KMS-11 (cell line): ENCODE measurements around the gene CD300LG.
"Not testable (repeated sequence)": the region's sequence is repeated elsewhere in the genome, so short reads cannot be mapped to it uniquely, and the experiment has no call there.

Experiments
- H2AFZ ChIP-seq: fragments of 200-600 bp; sonication (generic); 2 replicates; pipeline ENCODE4 v1.6.1; 2016; ENCODE audit warnings: antibody characterized with exemption, mixed run types, low read depth
- H3K27ac ChIP-seq: fragments of 200-600 bp; sonication (generic); 2 replicates; pipeline ENCODE4 v1.6.1; 2016; ENCODE audit warnings: mild to moderate bottlenecking, mixed run types
- H3K27me3 ChIP-seq: fragments of 200-600 bp; sonication (generic); 2 replicates; pipeline ENCODE4 v1.6.1; 2017; ENCODE audit warnings: mild to moderate bottlenecking, low read depth, mixed run types, moderate library complexity; ENCODE audit not compliant: insufficient read depth
- H3K36me3 ChIP-seq: fragments of 200-600 bp; sonication (generic); 2 replicates; pipeline ENCODE4 v1.6.1; 2017; ENCODE audit warnings: mild to moderate bottlenecking, mixed run types; ENCODE audit not compliant: insufficient read depth
- H3K4me1 ChIP-seq: fragments of 200-600 bp; sonication (generic); 2 replicates; pipeline ENCODE4 v1.6.1; 2016; ENCODE audit warnings: mild to moderate bottlenecking, low read depth, mixed run types; ENCODE audit not compliant: poor library complexity, severe bottlenecking
- H3K4me2 ChIP-seq: fragments of 200-600 bp; sonication (generic); 2 replicates; pipeline ENCODE4 v1.7.0; 2016; ENCODE audit warnings: mild to moderate bottlenecking, mixed run types
- H3K4me3 ChIP-seq: fragments of 200-600 bp; sonication (generic); IDR thresholded peaks from 2 replicates; pipeline ENCODE4 v1.6.1; 2017; ENCODE audit warnings: low read depth, low read length, mixed read lengths; ENCODE audit not compliant: insufficient read depth
- H3K79me2 ChIP-seq: fragments of 200-600 bp; sonication (generic); 2 replicates; pipeline ENCODE4 v1.6.1; 2016; ENCODE audit warnings: low read depth, mixed run types; ENCODE audit not compliant: insufficient read depth
- H3K9ac ChIP-seq: fragments of 200-600 bp; sonication (generic); 2 replicates; pipeline ENCODE4 v1.6.1; 2016; ENCODE audit warnings: mild to moderate bottlenecking, mixed run types
- H4K20me1 ChIP-seq: fragments of 200-600 bp; sonication (generic); 2 replicates; pipeline ENCODE4 v1.6.1; 2016; ENCODE audit warnings: mild to moderate bottlenecking, mixed run types; ENCODE audit not compliant: insufficient read depth
- TF ChIP-seq, protein P1 (sequence below): fragments of 200-600 bp; sonication (generic); conservative IDR thresholded peaks from 2 replicates; pipeline ENCODE4 v1.6.1; 2017; ENCODE audit warnings: low read depth, mild to moderate bottlenecking, antibody characterized with exemption, low read length, moderate library complexity, mixed read lengths

The CD300LG gene

GRCh38 chr17:43846963-43847371 lies at the start of gene CD300LG:
Gene CD300LG (plus strand): TSS chr17:43847176. CDS start chr17:43847217, 41 bp downstream.
- Histone ChIP-seq H3K79me2 (no peaks in the 10 kb centered on the region), H3K9ac (no peak within 1 kb of the TSS), H4K20me1 (no peaks in the 10 kb centered on the region), H3K4me3 (no peak within 1 kb of the TSS), H3K36me3 (no peaks in the 10 kb centered on the region), H3K27me3 (peaks cover 19% of the 10 kb centered on the region; the same call in 1 of the 2 replicates), H3K27ac (no peak within 1 kb of the TSS), H2AFZ (peak within 1 kb of the TSS; percentile 7; the same call in 1 of the 2 replicates), H3K4me1 (no peaks in the 10 kb centered on the region), H3K4me2 (no peak within 1 kb of the TSS)
- TF ChIP-seq, protein P1, sequence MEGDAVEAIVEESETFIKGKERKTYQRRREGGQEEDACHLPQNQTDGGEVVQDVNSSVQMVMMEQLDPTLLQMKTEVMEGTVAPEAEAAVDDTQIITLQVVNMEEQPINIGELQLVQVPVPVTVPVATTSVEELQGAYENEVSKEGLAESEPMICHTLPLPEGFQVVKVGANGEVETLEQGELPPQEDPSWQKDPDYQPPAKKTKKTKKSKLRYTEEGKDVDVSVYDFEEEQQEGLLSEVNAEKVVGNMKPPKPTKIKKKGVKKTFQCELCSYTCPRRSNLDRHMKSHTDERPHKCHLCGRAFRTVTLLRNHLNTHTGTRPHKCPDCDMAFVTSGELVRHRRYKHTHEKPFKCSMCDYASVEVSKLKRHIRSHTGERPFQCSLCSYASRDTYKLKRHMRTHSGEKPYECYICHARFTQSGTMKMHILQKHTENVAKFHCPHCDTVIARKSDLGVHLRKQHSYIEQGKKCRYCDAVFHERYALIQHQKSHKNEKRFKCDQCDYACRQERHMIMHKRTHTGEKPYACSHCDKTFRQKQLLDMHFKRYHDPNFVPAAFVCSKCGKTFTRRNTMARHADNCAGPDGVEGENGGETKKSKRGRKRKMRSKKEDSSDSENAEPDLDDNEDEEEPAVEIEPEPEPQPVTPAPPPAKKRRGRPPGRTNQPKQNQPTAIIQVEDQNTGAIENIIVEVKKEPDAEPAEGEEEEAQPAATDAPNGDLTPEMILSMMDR: no peak

GRCh38 chr17:43798024-43798423 lies 49.0 kb upstream of the CD300LG start:
- not testable (repeated sequence) for H3K27me3 ChIP-seq, H3K4me1 ChIP-seq, H4K20me1 ChIP-seq, H3K4me3 ChIP-seq, H2AFZ ChIP-seq, H3K9ac ChIP-seq, H3K36me3 ChIP-seq, H3K4me2 ChIP-seq, H3K79me2 ChIP-seq, H3K27ac ChIP-seq

- Histone ChIP-seq H3K9ac (no peak overlapping the region), H3K27me3 (no peaks in the 10 kb centered on the region), H3K36me3 (no peaks in the 10 kb centered on the region), H3K27ac (no peak overlapping the region), H4K20me1 (no peaks in the 10 kb centered on the region), H3K4me1 (no peaks in the 10 kb centered on the region), H3K4me2 (no peak overlapping the region), H3K79me2 (no peaks in the 10 kb centered on the region), H3K4me3 (no peak overlapping the region), H2AFZ (no peak overlapping the region)
- TF ChIP-seq, protein P1: no peak
Measured at GRCh38 chr17:43799047-43799446, 47.9 kb upstream of the CD300LG start.

DNA sequence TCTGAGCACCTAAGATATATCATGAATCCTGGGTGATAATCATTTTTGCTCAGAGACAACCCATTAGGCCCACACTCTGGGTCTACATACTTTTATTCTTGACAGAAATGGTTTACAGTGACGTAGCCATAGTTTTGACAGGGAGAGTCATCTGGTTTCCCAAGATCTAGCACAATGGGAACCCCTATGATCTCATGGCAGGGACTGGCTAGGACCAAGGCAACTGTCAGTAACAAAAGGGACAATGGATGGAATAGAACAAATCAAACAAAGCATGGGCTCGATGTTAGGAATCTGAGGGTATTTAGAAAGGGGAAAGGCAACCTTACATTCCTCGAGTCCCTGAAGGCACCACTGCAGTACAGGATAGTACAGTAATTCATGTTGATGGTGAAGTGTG lies 46.2 kb upstream of the CD300LG start:
- H3K36me3 ChIP-seq: no peaks in the 10 kb centered on the region
- H3K4me2 ChIP-seq: no peak overlapping the region
- no peak overlapping the region for H2AFZ ChIP-seq
- no peak overlapping the region for H3K27ac ChIP-seq
- no peak overlapping the region for H3K9ac ChIP-seq
- no peaks in the 10 kb centered on the region for H3K27me3 ChIP-seq
- no peak overlapping the region for H3K4me3 ChIP-seq
- H3K79me2 ChIP-seq: no peaks in the 10 kb centered on the region
- TF ChIP-seq, protein P1: no peak
- H4K20me1 ChIP-seq: no peaks in the 10 kb centered on the region
- H3K4me1 ChIP-seq: no peaks in the 10 kb centered on the region

- Histone ChIP-seq H4K20me1 (no peaks in the 10 kb centered on the region), H3K4me3 (no peak overlapping the region), H3K79me2 (no peaks in the 10 kb centered on the region), H3K4me2 (no peak overlapping the region), H3K27me3 (no peaks in the 10 kb centered on the region), H3K36me3 (no peaks in the 10 kb centered on the region), H3K4me1 (no peaks in the 10 kb centered on the region), H3K9ac (no peak overlapping the region), H2AFZ (no peak overlapping the region), H3K27ac (no peak overlapping the region)
- TF ChIP-seq, protein P1: no peak
Measured at GRCh38 chr17:43801844-43802243, 45.1 kb upstream of the CD300LG start.
